ENCODE data around the gene THPO.

Gene THPO

DNA sequence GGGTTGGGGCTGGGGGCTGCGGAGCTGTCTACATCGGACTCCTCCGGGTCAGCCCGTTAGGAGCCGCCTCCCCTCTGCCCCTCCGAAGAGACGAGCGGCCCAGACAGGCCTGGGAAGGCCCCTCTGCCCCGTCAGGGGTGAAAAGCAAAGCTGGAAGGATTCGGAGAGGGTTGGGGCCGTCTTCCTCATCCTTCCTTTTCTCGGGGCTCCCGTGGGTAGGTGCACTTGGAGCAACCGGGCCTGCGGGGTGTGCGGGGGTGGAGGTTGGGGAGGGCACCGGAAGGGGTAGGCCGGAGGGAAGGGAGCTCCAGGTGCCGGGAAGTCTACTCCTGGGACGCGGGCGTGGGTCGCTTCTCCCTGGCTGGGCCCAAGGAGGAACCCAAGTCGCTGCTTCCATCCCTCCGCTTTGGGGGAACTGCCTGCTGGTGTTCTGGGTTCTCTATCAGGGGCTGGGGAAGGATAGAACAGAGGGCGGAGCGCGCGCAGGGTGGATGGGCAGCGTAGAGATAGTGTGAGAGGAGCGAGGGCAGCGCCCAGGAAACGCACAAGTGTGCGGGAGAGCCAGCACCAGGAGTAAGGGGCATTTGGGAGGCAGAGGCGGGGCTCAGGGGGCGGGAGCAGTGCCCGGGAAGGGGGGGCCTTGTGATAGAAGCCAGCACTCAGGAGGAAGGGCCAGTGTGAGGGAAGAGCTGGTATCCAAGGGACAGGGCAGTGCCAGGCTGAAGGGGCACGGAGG, 15.9 kb downstream of the THPO start:
- DNase-seq: no peak

DNA sequence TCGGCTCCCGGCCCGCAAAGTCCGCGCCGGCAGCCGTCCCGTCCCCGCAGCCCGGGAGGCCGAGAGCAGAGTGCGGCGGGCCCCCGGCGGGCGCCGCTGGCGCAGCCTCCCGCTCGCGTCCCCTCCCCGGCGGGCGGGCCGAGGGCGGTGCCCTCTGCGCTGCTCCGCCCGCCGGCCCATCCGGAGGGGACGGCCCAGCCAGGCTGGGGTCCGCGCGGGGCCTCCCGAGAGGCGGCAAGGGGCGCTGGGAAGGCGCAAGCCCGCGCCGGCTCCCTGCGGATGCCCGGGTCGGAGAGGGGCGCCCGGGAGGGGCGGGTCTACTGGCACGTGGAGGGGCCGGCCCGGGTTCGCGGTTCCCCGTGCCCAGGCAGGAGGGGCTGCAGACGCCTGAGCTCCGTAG, 16.5 kb downstream of the THPO start, which contains the start of the genes CLCN2 and POLR2H:
Gene CLCN2, minus strand, starts transcription at position 74 of the 400 bp plus-strand sequence. CDS start 126 bp downstream, outside the sequence.
Gene POLR2H, plus strand, starts transcription at position 179 of the 400 bp plus-strand sequence. CDS start 1,783 bp downstream, outside the sequence.
- DNase-seq: no peak

DNA sequence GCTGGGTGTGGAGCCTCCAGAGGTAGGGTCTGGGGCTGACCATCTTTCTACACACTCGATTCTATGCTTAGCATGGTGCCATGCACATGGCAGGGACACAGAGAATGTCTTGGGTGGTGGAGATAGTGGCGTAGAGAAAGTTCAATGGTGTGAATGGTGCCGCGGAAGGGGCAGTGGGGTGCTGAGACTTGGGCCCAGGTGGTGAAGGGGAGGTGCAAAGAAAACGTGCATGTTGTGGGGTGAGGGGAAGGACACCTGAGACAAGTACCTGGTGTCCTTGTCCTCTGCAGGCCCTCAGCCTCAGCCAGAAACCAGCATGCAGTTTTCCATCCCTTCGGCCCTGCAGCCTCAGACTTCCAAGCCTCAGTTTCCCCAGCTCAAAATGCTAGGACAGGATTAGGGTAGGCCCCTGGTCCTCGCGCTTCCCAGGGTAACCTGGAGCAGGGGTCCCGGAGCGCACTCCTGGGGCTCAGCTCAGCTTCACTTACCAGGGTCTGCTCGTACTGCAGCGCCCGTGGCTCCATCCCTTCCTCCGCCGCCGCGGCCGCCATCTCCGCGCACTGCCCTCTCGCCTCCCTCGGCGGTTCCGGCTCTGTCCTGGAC, 17.0 kb downstream of the THPO start:
- no peak for DNase-seq

DNA sequence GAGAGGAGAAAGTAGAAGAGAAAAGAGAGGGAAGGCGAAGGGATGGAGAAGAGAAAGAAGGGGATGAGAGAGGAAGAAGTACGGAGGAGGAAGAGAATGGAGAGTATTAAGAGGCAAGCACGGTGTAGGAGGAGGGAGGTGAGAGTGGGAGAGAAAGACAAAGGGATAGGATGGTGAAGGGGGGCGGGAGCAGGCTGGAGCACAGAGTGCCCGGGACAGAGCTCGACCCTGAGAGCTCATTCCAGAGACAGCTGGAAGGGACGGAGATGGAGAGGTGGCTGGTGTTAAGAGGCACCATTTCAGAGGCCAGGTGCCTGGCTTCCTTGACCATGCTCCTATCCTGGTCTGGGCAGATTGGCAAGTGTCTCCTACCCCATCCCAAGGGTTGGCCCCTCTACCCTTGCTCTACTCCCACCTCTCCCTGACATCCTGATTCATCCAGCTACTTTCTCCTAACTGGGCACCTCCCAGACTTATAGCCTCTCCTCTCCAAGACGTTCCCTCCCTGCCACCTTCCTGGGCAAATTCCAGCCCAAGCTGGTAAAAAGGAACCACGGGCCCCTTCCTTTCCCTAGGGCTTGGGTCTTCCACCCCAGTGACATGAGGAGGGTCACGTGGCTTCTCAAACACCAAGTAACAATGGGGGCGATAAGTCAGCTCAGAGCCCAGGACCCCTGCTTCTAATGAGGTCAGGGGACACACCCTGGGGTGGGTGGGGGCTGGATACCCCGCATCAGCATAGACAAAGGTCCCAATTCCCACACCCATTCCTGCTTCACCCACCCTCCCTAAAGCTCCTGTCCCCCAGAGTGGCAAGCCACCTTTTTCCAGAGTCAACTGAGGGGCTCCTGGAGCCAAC, 17.7 kb downstream of the THPO start:
- DNase-seq: no peak

DNA sequence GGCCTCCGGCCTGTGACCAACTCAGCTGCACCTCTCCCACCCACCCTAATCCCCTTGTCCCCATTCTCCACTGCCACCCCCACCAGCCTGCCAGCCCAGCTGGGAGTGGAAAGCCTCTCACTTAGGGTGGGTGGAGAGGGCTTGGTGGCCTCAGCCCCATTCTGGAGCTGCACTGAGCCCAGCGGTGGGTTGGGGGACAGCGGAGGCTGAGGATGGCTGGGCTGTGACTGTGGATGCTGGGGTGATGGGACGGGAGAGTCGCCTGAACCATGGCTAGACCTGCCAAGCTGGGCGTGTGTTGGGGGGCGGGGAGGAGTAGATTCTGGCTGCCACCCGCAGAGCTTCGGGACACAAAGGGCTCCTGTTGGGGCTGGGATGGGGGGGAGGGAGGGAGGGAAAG, 18.4 kb downstream of the THPO start:
- no peak for DNase-seq

DNA sequence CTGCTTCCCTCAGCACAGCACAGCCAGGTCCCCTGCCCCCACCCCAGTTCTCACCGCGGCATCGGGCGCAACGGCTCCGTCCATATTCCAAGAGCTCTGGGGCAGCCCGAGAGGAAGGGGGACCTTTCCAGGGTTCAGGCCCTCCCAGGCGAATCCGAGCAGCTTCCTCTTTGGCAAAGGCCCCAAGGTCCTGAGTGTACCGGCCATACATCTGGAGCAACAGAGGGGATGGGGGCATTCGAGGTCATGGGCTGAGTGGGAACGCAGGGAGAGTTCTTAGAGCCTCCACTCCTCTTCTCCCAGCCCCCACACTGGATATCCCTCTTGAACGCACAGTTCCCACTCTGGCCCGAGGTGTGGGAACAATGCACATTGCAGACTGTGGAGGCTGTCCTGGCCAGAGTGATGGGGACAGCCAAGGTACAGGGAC, 19.1 kb downstream of the THPO start:
- no peak for DNase-seq

DNA sequence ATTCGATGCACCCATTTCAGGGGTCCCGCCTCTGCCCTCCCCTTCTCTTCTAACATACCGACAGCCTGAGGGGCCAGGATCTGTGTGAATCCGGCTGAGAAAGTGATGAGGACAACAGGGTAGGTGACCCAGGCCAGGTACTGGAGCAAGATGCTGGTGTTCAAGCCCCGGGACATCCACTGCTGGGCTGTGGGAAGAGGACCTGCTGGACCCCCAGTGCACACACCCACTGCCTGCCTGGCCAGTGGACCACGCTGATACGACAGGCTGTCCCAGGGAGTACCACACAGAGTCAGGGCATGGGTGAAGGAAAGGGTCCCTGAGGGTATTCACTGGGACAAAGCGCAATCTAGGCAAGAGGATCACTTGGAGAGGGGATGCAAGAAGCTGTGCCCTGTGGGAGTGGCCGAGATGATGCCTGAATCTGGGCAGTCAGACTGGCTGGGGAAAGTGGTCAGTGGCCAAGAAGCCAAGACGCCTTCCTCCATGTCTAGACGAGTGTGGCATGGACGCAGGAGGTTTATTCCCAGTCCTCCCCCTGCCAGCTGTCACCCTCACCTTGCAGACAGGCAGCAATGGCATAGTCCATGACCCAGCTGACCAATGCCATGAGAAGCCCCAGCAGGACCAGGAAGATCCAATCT, 19.8 kb downstream of the THPO start:
- DNase-seq: no peak

DNA sequence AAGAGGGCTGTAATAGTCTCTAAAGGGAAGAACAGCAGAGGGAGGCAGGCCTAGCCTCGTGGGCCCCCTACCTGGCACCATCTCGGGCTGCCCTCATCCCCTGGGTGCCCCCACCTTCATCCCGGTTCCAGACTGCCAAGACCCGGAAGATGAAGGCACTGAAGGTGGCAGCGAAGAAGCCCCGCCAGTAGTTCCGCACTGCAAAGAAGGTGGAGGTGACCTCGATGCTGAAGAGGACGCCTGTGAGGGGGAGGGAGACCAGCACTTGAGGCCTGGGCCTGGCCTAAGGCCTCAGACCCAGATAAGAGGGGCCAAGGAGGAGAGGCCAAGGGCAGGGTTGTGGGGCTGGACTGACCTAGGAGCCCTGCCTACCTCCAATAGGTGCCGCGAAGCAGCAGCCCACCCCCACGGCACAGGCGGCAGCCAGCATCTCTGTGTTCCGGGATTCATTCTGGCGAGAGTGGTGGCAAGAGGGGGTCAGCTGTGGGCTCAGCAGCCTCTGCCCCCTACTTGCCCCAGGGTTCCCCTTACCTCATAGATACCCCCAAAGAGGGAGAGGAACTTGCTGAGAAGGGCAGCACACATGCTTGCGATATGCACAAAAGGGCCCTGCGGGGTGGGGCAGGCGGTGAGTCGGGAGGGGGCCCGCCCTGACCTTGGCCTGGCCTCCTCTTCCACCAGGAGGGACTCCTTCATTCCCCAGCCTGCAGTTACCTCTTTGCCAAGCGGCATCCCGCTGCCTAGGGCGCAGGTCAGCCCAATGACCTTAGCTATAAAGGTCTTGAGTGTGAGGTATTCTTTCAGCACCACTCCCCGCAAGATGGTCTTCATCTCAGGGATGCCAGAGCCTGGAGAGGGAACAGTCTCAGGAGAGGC, 20.5 kb downstream of the THPO start:
- DNase-seq: no peak

DNA sequence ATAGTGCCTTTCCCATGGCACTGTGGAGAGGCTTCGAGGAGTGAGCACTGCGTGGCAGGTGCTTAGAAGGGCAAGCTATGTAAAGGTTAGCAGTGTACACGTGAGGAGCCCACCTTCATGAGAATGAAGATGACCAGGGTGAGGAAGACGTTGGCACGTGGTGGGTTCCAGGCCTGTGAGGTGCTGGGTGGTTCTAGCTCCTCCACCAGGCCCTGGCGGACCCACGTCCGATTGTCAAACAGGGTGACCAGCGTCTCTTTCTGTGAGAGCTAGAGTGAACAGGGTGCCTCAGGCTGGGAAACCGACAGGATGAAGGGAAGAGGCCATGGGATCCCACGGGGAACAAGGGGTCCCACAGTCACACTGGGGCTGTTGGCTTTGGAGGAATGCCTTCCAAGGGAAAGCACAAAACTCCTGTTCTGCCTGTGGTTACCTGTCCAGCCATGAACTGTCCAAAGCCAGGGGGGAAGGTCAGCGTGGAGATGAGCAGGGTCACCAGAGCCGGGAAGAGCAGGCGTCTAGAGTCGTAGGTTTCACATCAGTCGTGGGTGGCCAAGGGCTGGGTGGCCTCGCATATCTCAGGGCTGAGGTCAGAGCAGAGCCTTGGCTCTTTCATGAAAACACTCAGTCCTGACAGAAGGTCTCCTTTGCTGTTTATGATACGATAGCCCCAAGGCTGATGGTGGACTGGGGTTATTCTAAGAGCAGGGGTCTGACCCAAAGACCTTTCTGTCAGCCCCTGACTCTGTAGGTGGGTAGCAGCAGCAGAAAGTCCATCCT, 22.6 kb downstream of the THPO start:
- DNase-seq: no peak

DNA sequence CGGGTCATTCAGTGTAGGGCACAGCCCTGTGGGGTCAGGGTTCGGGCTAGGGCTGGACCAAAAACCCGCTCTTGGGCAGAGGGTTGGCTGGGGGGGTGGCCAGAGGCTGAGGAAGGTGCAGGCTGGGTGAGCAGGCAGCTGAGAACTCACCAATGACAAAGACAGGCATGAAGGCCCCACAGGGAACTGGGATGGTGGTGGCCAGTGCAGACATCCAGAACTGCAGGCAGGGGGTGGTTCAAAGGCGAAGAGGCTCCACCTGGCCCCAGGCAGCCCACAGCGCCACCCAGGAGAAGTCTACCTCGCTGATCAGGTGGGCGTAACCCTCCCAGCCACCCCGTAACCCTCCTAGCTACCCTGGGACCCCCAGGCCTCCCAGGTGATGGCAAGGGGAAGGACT, 23.3 kb downstream of the THPO start:
- DNase-seq: no peak

DNA sequence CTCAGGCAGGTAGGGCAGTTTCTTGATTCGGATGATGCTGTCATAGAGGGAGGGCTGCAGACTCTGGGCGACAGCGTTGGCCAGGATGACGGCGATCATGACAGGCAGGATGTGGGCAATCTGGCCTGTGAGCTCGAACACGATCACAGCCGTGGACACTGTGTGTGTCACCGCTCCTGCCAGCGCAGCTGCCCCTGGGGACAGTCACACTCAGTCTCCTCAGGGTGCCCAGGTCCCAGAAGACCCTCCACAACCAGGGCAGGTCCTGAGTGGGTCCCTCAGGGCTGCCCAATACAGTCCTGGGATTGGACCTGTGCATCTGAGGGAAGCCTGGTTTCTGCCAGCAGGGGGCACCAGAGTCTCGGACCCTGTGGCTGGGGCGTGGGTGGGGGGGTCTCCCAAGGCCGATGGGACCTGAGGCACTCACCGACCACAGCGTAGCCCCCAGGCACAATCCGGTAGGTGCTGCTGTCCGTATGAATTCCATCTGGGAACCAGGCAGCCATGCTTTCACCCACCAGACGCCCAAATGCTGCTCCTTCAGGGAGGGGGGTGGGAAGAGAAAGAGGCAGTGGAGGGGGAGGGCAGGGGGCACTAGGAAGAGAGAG, 23.8 kb downstream of the THPO start:
- peak; percentile 86 for DNase-seq

DNA sequence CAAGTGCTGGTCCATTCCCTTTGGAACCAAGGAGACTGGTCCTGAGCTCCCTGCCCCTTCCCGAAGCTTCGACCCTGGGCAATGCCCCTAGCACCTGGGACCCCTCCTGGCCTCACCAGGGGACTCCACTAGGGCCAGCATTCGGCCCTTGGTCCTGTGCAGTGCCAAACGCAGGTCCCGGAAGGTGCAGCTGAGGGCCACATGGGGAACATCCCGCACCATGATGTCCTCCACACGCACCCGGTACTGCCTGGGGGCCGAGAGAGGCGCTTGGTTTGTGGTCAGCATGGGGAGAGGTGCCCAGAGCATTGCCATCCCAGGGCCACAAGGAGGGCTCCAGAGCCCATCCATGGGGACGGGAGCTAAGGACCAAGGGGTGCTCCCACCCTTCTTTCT, 24.5 kb downstream of the THPO start:
- no peak for DNase-seq

DNA sequence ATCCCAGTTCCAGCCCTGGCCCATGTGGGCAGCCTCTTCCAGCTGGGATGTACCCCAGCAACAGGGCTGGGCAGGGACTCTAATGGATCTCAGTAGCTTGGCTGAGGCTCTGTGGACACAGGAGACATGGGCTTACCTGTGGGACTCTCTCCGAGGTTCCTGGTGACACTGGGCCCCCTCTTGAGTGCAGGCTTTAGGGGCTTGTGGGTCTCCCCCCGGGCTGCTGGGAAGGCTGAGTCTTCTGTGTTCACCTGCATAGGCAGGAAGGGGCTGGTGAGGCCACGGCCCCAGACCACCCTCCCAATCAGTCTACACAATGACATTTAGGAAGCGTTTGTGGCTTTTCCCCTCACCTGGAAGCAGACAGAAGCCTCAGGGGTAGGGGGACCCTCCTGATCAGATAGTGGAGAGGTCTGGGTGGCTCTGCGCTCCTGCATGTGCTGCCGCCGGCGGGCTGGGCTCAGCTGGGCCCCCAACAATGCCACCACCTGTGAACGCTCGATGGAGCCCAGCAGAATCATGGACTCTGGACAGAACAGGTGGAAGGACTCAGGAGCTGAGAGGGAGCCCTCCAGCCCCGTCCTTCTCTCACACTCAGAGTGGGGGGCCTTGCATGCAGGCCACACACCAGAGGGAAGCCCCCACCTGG, 25.0 kb downstream of the THPO start:
- DNase-seq: no peak

DNA sequence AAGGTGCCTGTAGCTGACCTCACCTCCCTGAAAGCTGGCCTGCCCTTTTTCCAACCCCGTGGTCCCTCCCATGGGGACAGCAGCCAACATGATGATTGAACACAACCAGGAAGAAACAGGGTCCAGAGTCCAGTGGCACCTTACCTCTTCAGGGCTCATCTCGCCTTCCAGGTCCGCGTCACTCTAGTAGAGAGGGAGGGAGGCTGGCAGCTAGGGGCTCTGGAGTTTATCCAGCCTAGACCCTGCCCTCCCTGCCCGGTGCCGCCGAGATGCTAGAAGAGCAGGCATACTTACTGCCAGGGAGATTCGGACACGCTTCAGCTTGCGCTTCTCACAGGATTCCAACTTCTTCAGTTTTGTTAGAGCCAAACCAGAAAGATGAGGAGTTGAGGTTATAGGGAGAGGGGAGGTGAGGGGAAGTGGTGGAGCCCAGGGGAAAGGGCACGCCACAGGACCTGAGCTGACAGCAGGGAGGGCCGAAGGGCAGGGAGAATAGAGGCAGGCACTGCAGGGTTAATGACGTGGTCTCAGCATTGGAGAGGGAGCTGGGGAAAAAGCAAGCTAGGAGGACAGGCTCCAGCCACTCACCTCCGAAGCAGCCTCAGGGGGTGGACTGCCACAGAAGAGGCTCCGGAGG, 25.7 kb downstream of the THPO start:
- no peak for DNase-seq

DNA sequence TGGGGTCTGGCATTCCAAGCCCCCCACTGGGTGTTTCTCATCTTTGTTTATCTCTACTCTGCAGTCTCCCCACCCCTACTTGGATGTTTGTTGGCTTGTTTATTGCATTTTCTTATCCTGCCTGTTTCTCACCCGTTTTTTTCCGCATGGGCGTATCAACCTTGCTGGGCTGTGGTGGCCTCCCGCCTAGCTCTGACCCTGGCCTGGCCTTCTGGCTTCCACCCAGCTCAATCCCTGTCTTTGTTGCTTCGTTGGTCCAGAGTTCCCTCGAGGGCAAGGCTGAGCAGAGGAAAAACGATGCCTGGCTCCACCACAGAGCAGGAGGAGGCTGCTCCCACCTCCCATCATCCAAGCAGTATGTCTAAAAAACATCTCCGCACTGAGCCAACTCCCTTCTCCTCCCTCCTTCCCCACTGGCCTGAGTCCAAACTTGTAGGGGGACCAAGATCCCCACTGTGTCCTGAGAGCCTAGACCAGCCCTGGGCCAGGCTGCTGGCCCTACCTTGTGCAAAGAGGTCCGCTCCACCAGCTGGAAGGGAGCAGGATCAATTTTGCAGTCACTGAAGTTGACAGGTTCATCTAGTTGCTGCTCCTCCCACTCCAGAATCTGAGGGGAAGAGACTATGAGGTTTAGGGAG, 26.4 kb downstream of the THPO start:
- no peak for DNase-seq

DNA sequence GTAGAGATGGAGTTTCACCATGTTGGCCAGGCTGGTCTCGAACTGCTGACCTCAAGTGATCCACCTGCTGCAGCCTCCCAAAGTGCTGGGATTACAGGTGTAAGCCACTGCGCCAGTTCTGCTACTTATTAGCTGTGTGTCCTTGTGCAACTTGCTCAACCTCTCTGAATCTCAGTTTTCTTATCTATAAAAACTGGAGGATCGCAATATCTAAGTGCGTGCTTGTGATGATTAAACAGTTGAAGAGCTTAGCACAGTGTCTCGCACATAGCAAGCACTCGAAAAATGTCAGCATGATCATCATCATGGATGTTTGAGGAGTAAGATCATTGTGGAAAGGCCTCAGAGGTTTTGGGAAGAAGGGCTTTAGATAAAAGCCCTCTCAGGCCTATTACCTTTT, 27.4 kb downstream of the THPO start:
- DNase-seq: no peak

DNA sequence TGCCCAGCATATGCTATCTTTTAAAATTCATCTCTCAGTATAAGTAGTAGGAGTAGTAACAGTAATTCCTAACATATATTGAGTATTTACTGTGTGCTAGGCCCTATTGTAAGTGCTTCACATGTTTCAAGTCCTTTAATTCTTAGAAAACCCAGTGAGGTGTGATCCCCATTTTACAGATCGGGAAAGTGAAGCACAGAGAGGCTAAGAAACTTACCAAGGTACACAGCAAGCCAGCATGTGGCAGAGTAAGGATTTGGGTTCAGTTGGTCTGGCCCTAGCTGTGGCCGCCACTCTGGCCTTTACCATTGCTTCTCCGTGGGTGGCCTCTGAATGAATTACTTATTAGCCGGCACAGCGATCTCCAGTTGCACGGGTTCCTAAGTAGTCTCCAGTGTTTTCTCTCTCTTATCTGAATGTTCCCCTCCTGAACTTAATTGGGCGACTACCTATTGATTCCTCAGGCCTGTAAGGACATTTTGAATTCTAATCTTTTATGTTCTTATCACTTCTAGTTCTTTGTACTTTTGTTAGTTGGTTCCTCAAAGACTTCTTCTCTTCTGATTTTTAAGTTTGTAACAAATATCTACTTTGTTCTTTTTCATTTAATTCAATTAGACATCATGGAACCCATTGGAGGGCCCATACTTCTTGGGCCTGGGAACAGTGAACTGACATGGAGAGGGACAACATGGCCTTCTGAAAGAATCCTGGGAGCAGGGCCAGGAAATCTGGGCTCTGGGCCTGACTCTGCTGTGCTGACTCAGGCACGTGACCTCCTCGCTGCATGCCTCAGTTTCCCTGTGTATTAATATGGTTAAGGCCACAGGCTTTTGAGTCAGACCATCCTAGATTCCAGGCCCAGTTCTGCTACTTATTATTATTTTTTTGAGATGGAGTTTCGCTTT, 28.2 kb downstream of the THPO start:
- DNase-seq: no peak

DNA sequence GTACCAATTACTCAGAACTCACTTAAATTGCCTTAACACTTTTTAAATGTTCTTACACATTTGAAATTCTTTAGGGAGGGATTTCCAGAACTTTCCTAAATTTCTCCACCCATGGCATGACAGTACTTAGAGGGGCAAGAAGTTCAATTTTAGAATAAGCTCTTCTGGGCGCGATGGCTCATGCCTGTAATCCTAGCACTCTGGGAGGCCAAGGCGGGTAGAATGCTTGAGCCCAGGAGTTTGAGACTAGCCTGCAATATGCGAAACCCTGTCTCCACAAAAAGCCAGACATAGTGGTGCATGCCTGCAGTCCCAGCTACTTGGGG, 30.0 kb downstream of the THPO start:
- DNase-seq: no peak

All from 8988T (cell line).